C4-2B (cell line): ENCODE measurements around the gene SCAPER.

Source experiments
- ZFX ChIP-seq: fragments of 450-650 bp; IDR thresholded peaks from 2 replicates; pipeline ENCODE4 v1.6.1; 2017
- TF ChIP-seq, protein P1 (sequence below): fragments of 450-650 bp; conservative IDR thresholded peaks from 2 replicates; pipeline ENCODE4 v1.5.1; 2017; ENCODE audit warnings: mild to moderate bottlenecking

DNA sequence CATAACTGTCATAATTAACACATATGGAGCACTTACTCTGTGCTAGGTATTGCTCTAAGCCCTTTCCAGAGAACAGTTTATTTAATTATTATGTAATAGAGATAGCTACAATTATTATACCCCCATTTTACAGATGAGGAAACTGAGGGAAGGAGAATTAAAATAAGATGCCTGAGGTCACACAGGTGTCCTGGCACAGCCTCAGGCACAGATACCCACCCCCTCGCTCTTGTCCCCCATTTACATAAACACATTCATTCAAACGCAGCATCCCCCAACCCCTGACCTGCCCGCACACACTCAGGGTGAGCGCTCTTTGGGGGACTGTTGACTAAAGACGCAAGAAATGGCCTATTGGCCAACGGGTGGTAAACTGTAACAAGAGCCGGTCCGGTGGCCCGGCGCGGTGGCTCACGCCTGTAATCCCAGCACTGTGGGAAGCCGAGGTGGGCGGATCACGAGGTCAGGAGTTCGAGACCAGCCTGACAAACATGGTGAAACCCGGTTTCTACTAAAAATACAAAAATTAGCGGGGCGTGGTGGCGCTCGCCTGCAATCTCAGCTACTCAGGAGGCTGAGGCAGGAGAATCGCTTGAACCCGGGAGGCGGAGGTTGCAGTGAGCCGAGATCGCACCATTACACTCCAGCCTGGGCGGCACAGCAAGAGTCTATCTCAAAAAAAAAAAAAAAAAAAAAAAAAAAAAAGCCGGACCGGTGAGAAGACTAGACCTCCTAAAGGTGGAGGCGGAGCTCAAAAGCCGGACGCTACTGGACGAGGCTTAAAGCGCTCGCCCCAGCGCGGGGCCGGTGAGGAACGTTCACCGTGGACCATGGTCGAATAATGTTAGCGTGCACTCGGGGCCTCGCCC lies 570.5 kb downstream of the SCAPER start:
- TF ChIP-seq, protein P1, sequence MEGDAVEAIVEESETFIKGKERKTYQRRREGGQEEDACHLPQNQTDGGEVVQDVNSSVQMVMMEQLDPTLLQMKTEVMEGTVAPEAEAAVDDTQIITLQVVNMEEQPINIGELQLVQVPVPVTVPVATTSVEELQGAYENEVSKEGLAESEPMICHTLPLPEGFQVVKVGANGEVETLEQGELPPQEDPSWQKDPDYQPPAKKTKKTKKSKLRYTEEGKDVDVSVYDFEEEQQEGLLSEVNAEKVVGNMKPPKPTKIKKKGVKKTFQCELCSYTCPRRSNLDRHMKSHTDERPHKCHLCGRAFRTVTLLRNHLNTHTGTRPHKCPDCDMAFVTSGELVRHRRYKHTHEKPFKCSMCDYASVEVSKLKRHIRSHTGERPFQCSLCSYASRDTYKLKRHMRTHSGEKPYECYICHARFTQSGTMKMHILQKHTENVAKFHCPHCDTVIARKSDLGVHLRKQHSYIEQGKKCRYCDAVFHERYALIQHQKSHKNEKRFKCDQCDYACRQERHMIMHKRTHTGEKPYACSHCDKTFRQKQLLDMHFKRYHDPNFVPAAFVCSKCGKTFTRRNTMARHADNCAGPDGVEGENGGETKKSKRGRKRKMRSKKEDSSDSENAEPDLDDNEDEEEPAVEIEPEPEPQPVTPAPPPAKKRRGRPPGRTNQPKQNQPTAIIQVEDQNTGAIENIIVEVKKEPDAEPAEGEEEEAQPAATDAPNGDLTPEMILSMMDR, result no peak
- no peak for TF ChIP-seq ZFX
